Measurements from ENCODE around the gene PGC.

- TF ChIP-seq, protein P1, sequence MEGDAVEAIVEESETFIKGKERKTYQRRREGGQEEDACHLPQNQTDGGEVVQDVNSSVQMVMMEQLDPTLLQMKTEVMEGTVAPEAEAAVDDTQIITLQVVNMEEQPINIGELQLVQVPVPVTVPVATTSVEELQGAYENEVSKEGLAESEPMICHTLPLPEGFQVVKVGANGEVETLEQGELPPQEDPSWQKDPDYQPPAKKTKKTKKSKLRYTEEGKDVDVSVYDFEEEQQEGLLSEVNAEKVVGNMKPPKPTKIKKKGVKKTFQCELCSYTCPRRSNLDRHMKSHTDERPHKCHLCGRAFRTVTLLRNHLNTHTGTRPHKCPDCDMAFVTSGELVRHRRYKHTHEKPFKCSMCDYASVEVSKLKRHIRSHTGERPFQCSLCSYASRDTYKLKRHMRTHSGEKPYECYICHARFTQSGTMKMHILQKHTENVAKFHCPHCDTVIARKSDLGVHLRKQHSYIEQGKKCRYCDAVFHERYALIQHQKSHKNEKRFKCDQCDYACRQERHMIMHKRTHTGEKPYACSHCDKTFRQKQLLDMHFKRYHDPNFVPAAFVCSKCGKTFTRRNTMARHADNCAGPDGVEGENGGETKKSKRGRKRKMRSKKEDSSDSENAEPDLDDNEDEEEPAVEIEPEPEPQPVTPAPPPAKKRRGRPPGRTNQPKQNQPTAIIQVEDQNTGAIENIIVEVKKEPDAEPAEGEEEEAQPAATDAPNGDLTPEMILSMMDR (IDR thresholded peaks at IDR 0.05) = no peak
- TF ChIP-seq EZH2 (IDR thresholded peaks at IDR 0.05; ENCODE audit: borderline replicate concordance, insufficient read depth, low read depth, low read length, poor library complexity, severe bottlenecking) = no peak
Observed at GRCh38 chr6:41688256-41688965, 58.8 kb downstream of the PGC start.
